ENCODE data around the gene SPACA7.

The SPACA7 gene

GRCh38 chr13:112376050-112376681 is at the start of gene SPACA7:
TSS of gene SPACA7 (plus strand) at chr13:112376355. CDS start at chr13:112376386, 31 bp downstream.
- no peak for DNase-seq (ENCODE audit: low read depth)

GRCh38 chr13:112326821-112327370 is 49.3 kb upstream of the SPACA7 start:
- DNase-seq (ENCODE audit: low read depth), result no peak

- no peak for DNase-seq (ENCODE audit: low read depth)
Measured at GRCh38 chr13:112328936-112329335, 47.2 kb upstream of the SPACA7 start.

GRCh38 chr13:112329376-112329775 is 46.8 kb upstream of the SPACA7 start:
- DNase-seq (ENCODE audit: low read depth), result no peak

- no peak for DNase-seq (ENCODE audit: low read depth)
Measured at GRCh38 chr13:112330066-112330465, 46.1 kb upstream of the SPACA7 start.

GRCh38 chr13:112330479-112331381 is 45.4 kb upstream of the SPACA7 start:
- no peak for DNase-seq (ENCODE audit: low read depth)

GRCh38 chr13:112331675-112332074 is 44.5 kb upstream of the SPACA7 start:
- DNase-seq (ENCODE audit: low read depth), result no peak

GRCh38 chr13:112332727-112333126 is 43.4 kb upstream of the SPACA7 start:
- no peak for DNase-seq (ENCODE audit: low read depth)

- no peak for DNase-seq (ENCODE audit: low read depth)
Measured at GRCh38 chr13:112333756-112334543, 42.2 kb upstream of the SPACA7 start.

- DNase-seq (ENCODE audit: low read depth), result no peak
Measured at GRCh38 chr13:112335135-112335534, 41.0 kb upstream of the SPACA7 start.

- no peak for DNase-seq (ENCODE audit: low read depth)
Measured at GRCh38 chr13:112341446-112341845, 34.7 kb upstream of the SPACA7 start.

- DNase-seq (ENCODE audit: low read depth), result no peak
Measured at GRCh38 chr13:112341976-112342735, 34.0 kb upstream of the SPACA7 start.

- no peak for DNase-seq (ENCODE audit: low read depth)
Measured at GRCh38 chr13:112342841-112343361, 33.3 kb upstream of the SPACA7 start.

GRCh38 chr13:112343591-112343990 is 32.6 kb upstream of the SPACA7 start:
- DNase-seq (ENCODE audit: low read depth), result no peak

GRCh38 chr13:112345826-112346172 is 30.4 kb upstream of the SPACA7 start:
- DNase-seq (ENCODE audit: low read depth), result no peak

GRCh38 chr13:112346173-112346898 is 29.8 kb upstream of the SPACA7 start:
- DNase-seq (ENCODE audit: low read depth), result no peak

- DNase-seq (ENCODE audit: low read depth), result no peak
Measured at GRCh38 chr13:112346899-112347229, 29.3 kb upstream of the SPACA7 start.

- no peak for DNase-seq (ENCODE audit: low read depth)
Measured at GRCh38 chr13:112347986-112348385, 28.2 kb upstream of the SPACA7 start.

- no peak for DNase-seq (ENCODE audit: low read depth)
Measured at GRCh38 chr13:112348642-112349345, 27.4 kb upstream of the SPACA7 start.

GRCh38 chr13:112349681-112350080 is 26.5 kb upstream of the SPACA7 start:
- DNase-seq (ENCODE audit: low read depth), result no peak

All from T-helper 22 cell (primary cell).